22Rv1 (cell line): ENCODE data around the gene NHERF1.

Source experiments
- H3K27ac ChIP-seq: fragments of 450-650 bp; 2 replicates; pipeline ENCODE4 v1.5.1; 2017
- CTCF ChIP-seq: fragments of 450-650 bp; IDR thresholded peaks from 2 replicates; pipeline ENCODE4 v1.5.1; 2017; ENCODE audit warnings: mild to moderate bottlenecking
- ZFX ChIP-seq: fragments of 450-650 bp; IDR thresholded peaks from 2 replicates; pipeline ENCODE4 v1.6.1; 2017; ENCODE audit warnings: antibody characterized with exemption, borderline replicate concordance

Gene NHERF1

DNA sequence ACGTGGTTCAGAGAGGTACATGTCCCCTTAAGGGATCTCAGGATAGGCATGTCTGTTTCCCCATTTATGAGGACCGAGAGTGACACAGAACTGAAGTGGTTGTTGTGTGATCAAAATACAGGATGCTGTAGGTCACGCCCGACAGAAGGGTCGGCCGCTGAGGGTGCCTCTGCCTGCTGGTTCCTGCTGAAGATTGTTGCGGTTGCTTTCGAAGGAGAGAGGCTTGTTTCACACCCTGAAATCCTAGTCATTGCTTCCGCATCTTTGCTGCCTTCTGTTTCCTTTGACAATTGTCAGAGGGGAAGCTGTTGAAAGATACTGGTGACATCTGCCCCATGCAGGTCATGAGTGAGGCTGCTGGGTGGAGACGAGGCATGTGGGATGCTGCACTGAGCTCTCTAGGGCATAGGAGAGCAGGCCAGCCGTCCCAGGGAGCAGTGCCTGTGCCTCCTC is 31.5 kb downstream of the NHERF1 start:
- no peak for TF ChIP-seq CTCF
- no peak for TF ChIP-seq ZFX
- H3K27ac ChIP-seq = no peak overlapping the region

GRCh38 chr17:74780443-74781238 is 32.2 kb downstream of the NHERF1 start:
- H3K27ac ChIP-seq = no peak overlapping the region
- no peak for TF ChIP-seq ZFX
- peak; percentile 33 for TF ChIP-seq CTCF

DNA sequence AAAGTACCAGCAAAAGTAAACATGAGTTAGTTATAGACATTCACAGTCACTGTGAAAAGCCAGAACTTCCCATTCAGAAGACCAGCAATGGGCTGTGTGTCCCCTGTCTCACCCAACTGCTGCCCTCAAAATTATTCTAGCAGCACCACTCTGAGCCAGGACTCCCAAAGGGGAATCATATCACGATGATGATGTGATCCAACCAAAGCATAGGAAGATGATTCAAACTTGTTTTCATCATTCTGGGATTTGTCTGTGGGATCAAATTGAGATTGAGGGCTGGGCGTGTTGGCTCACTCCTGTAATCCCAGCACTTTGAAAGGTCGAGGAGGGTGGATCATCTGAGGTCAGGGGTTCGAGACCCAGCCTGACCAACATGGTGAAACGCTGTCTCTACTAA is 34.1 kb downstream of the NHERF1 start:
- no peak overlapping the region for H3K27ac ChIP-seq

GRCh38 chr17:74784125-74784810 is 35.8 kb downstream of the NHERF1 start:
- H3K27ac ChIP-seq = no peak overlapping the region
- no peak for TF ChIP-seq ZFX
- TF ChIP-seq CTCF = no peak

More for the DNA sequence above, 34.1 kb downstream of the NHERF1 start:
- TF ChIP-seq CTCF (no peak), ZFX (no peak)

- TF ChIP-seq CTCF (no peak), ZFX (no peak)
- no peak overlapping the region for H3K27ac ChIP-seq
These were observed 36.9 kb downstream of the NHERF1 start for GRCh38 chr17:74785096-74785980.

DNA sequence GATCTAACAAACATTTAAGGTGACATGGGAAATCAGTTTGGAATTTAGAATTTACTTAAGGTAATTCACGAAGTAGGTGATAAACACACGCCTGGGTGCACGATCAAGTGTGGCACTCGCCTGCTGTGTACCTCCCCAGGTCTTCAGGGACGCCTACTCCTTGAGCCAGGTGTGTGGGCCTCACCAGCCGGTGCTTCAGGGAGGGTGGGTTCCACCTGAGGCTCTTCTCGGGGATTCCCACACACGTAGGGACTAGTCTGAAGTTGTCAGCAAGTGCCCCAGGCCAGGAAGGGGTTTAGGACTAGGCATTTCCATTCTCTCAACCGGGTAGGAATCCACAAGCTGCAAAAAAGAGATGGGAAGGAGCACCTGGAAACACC is 37.5 kb downstream of the NHERF1 start:
- TF ChIP-seq CTCF = no peak
- no peak for TF ChIP-seq ZFX
- no peak overlapping the region for H3K27ac ChIP-seq
